ENCODE results near the gene CAPN1. TPM values are rescaled to one million over a fixed set of nuclear protein-coding genes. Genes with fewer than 3 reads are reported as not detected.
"Not testable (repeated sequence)": the region's sequence is repeated elsewhere in the genome, so short reads cannot be mapped to it uniquely, and the experiment has no call there.

CAPN1 gene
- total RNA-seq, 4 donors from 2014 or later, result 467 to 627 (median 561) TPM

GRCh38 chr11:65169164-65169641 is 12.5 kb upstream of the CAPN1 start:
- no peak for DNase-seq (ENCODE audit: low spot score in 2 of 2)
- TF ChIP-seq POLR2A (IDR thresholded peaks at IDR 0.05) (no peak), POLR2AphosphoS5 (IDR thresholded peaks at IDR 0.05) (no peak), EP300 (IDR thresholded peaks at IDR 0.05) (no peak)
- TF ChIP-seq, protein P1, sequence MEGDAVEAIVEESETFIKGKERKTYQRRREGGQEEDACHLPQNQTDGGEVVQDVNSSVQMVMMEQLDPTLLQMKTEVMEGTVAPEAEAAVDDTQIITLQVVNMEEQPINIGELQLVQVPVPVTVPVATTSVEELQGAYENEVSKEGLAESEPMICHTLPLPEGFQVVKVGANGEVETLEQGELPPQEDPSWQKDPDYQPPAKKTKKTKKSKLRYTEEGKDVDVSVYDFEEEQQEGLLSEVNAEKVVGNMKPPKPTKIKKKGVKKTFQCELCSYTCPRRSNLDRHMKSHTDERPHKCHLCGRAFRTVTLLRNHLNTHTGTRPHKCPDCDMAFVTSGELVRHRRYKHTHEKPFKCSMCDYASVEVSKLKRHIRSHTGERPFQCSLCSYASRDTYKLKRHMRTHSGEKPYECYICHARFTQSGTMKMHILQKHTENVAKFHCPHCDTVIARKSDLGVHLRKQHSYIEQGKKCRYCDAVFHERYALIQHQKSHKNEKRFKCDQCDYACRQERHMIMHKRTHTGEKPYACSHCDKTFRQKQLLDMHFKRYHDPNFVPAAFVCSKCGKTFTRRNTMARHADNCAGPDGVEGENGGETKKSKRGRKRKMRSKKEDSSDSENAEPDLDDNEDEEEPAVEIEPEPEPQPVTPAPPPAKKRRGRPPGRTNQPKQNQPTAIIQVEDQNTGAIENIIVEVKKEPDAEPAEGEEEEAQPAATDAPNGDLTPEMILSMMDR (IDR thresholded peaks at IDR 0.05), result no peak
- H3K4me3 ChIP-seq, result no peak overlapping the region
- H3K36me3 ChIP-seq, result no peaks in the 10 kb centered on the region
- WGBS, result 82% methylated on average over 11 of the region's 11 CpGs
- H3K4me1 ChIP-seq, result no peaks in the 10 kb centered on the region
- H3K27me3 ChIP-seq, result no peaks in the 10 kb centered on the region
- H3K27ac ChIP-seq, result no peak overlapping the region
- no peaks in the 10 kb centered on the region for H3K9me3 ChIP-seq

GRCh38 chr11:65170058-65170534 is 11.6 kb upstream of the CAPN1 start, which contains the start of gene SPDYC:
Gene SPDYC (plus strand): TSS chr11:65170233. CDS start chr11:65171358, 1,125 bp downstream.
- no peaks in the 10 kb centered on the region for H3K36me3 ChIP-seq
- no peaks in the 10 kb centered on the region for H3K27me3 ChIP-seq
- TF ChIP-seq EP300 (IDR thresholded peaks at IDR 0.05), result no peak
- no peak for TF ChIP-seq POLR2AphosphoS5 (IDR thresholded peaks at IDR 0.05)
- TF ChIP-seq POLR2A (IDR thresholded peaks at IDR 0.05), result no peak
- TF ChIP-seq, protein P1 (IDR thresholded peaks at IDR 0.05), result no peak
- no peaks in the 10 kb centered on the region for H3K4me1 ChIP-seq
- WGBS, result 82% methylated on average over 7 of the region's 21 CpGs
- no peak for DNase-seq (ENCODE audit: low spot score in 2 of 2)
- no peak within 1 kb of the TSS for H3K4me3 ChIP-seq
- no peaks in the 10 kb centered on the region for H3K9me3 ChIP-seq
- no peak within 1 kb of the TSS for H3K27ac ChIP-seq

DNA sequence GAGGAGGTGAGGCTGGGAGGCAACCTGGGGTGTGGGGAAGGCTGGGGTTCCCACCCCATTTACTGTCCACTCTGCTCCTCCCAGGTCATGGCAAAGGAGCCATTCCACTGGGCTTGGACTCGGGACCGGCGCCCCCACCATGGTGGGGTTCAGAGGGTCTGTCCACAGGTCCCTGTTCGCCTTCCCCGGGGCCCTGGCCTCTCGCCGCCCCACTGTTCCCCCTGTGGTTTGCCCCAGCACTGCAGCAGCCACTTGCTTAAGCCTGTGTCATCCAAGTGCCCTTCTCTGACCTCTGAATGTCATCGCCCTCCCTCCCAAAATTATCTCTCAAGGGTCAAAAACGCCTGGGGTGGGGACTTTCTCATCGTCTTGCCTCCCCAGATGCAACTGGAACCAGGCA is 9.1 kb upstream of the CAPN1 start:
- WGBS, result 85% methylated on average over 10 of the region's 10 CpGs
- H3K27ac ChIP-seq, result no peak overlapping the region
- no peak overlapping the region for H3K4me3 ChIP-seq
- DNase-seq (ENCODE audit: low spot score in 2 of 2), result no peak
- no peaks in the 10 kb centered on the region for H3K36me3 ChIP-seq
- no peaks in the 10 kb centered on the region for H3K4me1 ChIP-seq
- no peaks in the 10 kb centered on the region for H3K27me3 ChIP-seq
- no peaks in the 10 kb centered on the region for H3K9me3 ChIP-seq
- TF ChIP-seq POLR2A (IDR thresholded peaks at IDR 0.05), result no peak
- TF ChIP-seq, protein P1 (IDR thresholded peaks at IDR 0.05), result no peak
- TF ChIP-seq POLR2AphosphoS5 (IDR thresholded peaks at IDR 0.05), result no peak
- TF ChIP-seq EP300 (IDR thresholded peaks at IDR 0.05), result no peak

DNA sequence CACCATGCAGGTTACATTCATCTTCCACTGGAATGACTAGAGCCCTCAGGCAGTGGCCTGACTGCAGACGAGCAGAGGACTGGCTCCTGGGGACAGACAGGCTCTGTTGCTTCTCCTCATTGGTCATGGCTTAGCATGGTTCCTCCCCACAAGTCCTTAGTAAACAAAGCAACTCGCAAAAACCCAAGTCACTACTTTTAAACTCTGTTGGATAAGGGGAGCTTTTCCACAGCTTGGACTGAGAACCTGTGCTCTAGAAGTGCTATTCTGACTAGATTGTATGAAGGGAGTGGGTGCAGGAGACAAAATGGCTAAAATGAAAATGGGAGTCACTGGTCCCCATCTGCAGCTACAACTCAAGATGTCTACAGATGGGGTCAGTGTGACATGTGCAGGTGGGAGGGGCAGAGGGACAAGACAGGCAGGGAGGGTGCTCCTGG is 7.1 kb upstream of the CAPN1 start:
- not testable (repeated sequence) for H3K4me3 ChIP-seq, H3K27me3 ChIP-seq, H3K27ac ChIP-seq, H3K4me1 ChIP-seq, H3K9me3 ChIP-seq, H3K36me3 ChIP-seq
- peak in 1 of 2 donors; percentile 18 for DNase-seq (ENCODE audit: low spot score in 2 of 2)
- 55% methylated on average over 2 of the region's 2 CpGs for WGBS

- WGBS, result under 1% methylated on average over 31 of the region's 60 CpGs
- TF ChIP-seq, protein P1 (IDR thresholded peaks at IDR 0.05), result peak; percentile 24 to 60
- no peak for TF ChIP-seq POLR2A (IDR thresholded peaks at IDR 0.05)
- H3K36me3 ChIP-seq, result peaks cover 5% of the 10 kb centered on the region
- H3K4me3 ChIP-seq, result peak overlapping the region; percentile 82
- no peaks in the 10 kb centered on the region for H3K9me3 ChIP-seq
- H3K27ac ChIP-seq, result peak overlapping the region; percentile 96
- peak; percentile 85 to 87 for DNase-seq (ENCODE audit: low spot score in 2 of 2)
- peaks cover 40% of the 10 kb centered on the region for H3K4me1 ChIP-seq
- H3K27me3 ChIP-seq, result no peaks in the 10 kb centered on the region
Measured at GRCh38 chr11:65180877-65181568, 705 bp upstream of the CAPN1 start.

Measured in suprapubic skin (tissue), 4 donors.